ENCODE results near the gene TRAPPC12.

GRCh38 chr2:3428577-3428976, 49.1 kb downstream of the TRAPPC12 start:
- TF ChIP-seq, protein P1, sequence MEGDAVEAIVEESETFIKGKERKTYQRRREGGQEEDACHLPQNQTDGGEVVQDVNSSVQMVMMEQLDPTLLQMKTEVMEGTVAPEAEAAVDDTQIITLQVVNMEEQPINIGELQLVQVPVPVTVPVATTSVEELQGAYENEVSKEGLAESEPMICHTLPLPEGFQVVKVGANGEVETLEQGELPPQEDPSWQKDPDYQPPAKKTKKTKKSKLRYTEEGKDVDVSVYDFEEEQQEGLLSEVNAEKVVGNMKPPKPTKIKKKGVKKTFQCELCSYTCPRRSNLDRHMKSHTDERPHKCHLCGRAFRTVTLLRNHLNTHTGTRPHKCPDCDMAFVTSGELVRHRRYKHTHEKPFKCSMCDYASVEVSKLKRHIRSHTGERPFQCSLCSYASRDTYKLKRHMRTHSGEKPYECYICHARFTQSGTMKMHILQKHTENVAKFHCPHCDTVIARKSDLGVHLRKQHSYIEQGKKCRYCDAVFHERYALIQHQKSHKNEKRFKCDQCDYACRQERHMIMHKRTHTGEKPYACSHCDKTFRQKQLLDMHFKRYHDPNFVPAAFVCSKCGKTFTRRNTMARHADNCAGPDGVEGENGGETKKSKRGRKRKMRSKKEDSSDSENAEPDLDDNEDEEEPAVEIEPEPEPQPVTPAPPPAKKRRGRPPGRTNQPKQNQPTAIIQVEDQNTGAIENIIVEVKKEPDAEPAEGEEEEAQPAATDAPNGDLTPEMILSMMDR (IDR thresholded peaks at IDR 0.05), result no peak
- no peak for TF ChIP-seq ZFX (IDR thresholded peaks at IDR 0.05; ENCODE audit: borderline replicate concordance)

All from 22Rv1 (cell line).